GM04503 (cell line): Measurements from ENCODE around the gene GAS7.
"Not testable (repeated sequence)": the region's sequence is repeated elsewhere in the genome, so short reads cannot be mapped to it uniquely, and the experiment has no call there.

Experiments used
- DNase-seq: peaks from one replicate; pipeline ENCODE4 v3.0.0-alpha.2; 2012; ENCODE audit warnings: low read depth

The GAS7 gene

GRCh38 chr17:9941305-9941704 is 257.1 kb downstream of the GAS7 start:
- DNase-seq = no peak

GRCh38 chr17:9940841-9941240 is 257.6 kb downstream of the GAS7 start:
- DNase-seq = no peak

GRCh38 chr17:9938764-9939163 is 259.6 kb downstream of the GAS7 start:
- no peak for DNase-seq

GRCh38 chr17:9937901-9938300 is 260.5 kb downstream of the GAS7 start:
- no peak for DNase-seq

- DNase-seq = peak; percentile 37
These were observed 261.1 kb downstream of the GAS7 start for GRCh38 chr17:9937241-9937761.

GRCh38 chr17:9936095-9936494 is 262.3 kb downstream of the GAS7 start:
- DNase-seq = no peak

GRCh38 chr17:9935408-9935807 is 263.0 kb downstream of the GAS7 start:
- DNase-seq = no peak

- DNase-seq = no peak
These were observed 264.1 kb downstream of the GAS7 start for GRCh38 chr17:9934331-9934730.

- DNase-seq = no peak
These were observed 265.9 kb downstream of the GAS7 start for GRCh38 chr17:9932491-9932890.

- no peak for DNase-seq
These were observed 267.2 kb downstream of the GAS7 start for GRCh38 chr17:9931144-9931741.

- DNase-seq = no peak
These were observed 268.5 kb downstream of the GAS7 start for GRCh38 chr17:9929871-9930270.

- DNase-seq = no peak
These were observed 269.6 kb downstream of the GAS7 start for GRCh38 chr17:9928601-9929333.

- DNase-seq = no peak
These were observed 272.1 kb downstream of the GAS7 start for GRCh38 chr17:9926150-9926804.

GRCh38 chr17:9925457-9925856 is 272.9 kb downstream of the GAS7 start:
- no peak for DNase-seq

GRCh38 chr17:9924735-9925191 is 273.6 kb downstream of the GAS7 start:
- no peak for DNase-seq

- DNase-seq = no peak
These were observed 276.2 kb downstream of the GAS7 start for GRCh38 chr17:9922012-9922848.

GRCh38 chr17:9921216-9921615 is 277.2 kb downstream of the GAS7 start:
- not testable (repeated sequence) for DNase-seq

- DNase-seq = no peak
These were observed 279.5 kb downstream of the GAS7 start for GRCh38 chr17:9918804-9919352.

- DNase-seq = no peak
These were observed 280.1 kb downstream of the GAS7 start for GRCh38 chr17:9918352-9918751.

GRCh38 chr17:9917801-9918200 is 280.6 kb downstream of the GAS7 start:
- no peak for DNase-seq

GRCh38 chr17:9917131-9917530 is 281.3 kb downstream of the GAS7 start:
- no peak for DNase-seq

- DNase-seq = no peak
These were observed 282.3 kb downstream of the GAS7 start for GRCh38 chr17:9916108-9916507.
